T-helper 17 cell (primary cell): ENCODE data around the gene BICD1. TPM values are rescaled to one million over a fixed set of nuclear protein-coding genes. Genes with fewer than 3 reads are reported as not detected.

Experiments used
- ATAC-seq: fragments of 150-1000 bp; cut with Tn5 transposase; 2 replicates; pipeline ENCODE4 v1.10.0; 2021; ENCODE audit warnings: mild to moderate bottlenecking, moderate library complexity
- DNase-seq, 3 donors: peaks; one replicate each; pipeline versions ENCODE4 v3.0.0 to v3.0.0-alpha.2; 2020 to 2021
- H3K9me3 ChIP-seq: one replicate; pipeline ENCODE4 v1.7.0; 2013; ENCODE audit warnings: low read length, mild to moderate bottlenecking; ENCODE audit not compliant: control insufficient read depth, poor library complexity, severe bottlenecking
- H3K27ac Mint-ChIP-seq: one replicate; pipeline ENCODE4 v1.8.0; 2022; ENCODE audit warnings: mild to moderate bottlenecking, moderate library complexity, mixed read lengths
- H3K27me3 Mint-ChIP-seq: one replicate; pipeline ENCODE4 v1.8.0; 2022; ENCODE audit warnings: mixed read lengths
- H3K36me3 Mint-ChIP-seq: one replicate; pipeline ENCODE4 v1.8.0; 2022; ENCODE audit warnings: low read depth, mixed read lengths
- H3K4me1 Mint-ChIP-seq: one replicate; pipeline ENCODE4 v1.8.0; 2022; ENCODE audit warnings: mild to moderate bottlenecking, mixed read lengths
- H3K4me3 Mint-ChIP-seq: one replicate; pipeline ENCODE4 v1.8.0; 2022; ENCODE audit warnings: mild to moderate bottlenecking, moderate library complexity, mixed read lengths
- total RNA-seq, 4 donors: library from RNA in 2 of 4; stranded (reverse) in 2 of 4; gene quantifications; one replicate each; pipeline ENCODE4 v1.2.3 and lab custom pipeline; 2022 to 2026

BICD1 gene
- total RNA-seq, 2 donors from 2014 or later = 10.5 to 15.8 TPM

DNA sequence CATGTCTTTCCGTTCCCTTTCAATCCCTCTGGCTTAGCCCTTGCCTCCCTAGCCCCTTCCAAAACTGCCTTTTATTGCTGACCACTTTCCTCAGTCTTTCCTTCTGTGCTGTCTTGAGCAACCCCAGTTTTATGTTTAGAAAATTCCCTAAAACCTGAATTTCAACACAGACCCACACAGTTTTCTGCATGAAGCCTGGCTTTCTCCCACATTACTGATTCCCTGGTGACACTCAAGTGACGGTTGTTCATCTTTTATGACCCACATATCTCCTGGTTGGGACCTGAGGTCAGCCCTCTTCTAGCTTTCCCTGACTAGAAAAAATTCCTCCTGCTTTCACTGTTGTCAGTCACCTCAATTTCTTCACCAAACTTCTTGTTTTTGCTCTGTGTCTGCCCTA lies 313.7 kb downstream of the BICD1 start:
- DNase-seq (no peak), ATAC-seq (no peak)
- no peak overlapping the region for H3K4me3 Mint-ChIP-seq
- H3K27ac Mint-ChIP-seq = no peak overlapping the region
- peaks cover 37% of the 10 kb centered on the region for H3K27me3 Mint-ChIP-seq
- H3K9me3 ChIP-seq = no peaks in the 10 kb centered on the region
- peaks cover 5% of the 10 kb centered on the region for H3K36me3 Mint-ChIP-seq
- H3K4me1 Mint-ChIP-seq = peaks cover 2% of the 10 kb centered on the region

- no peak overlapping the region for H3K4me3 Mint-ChIP-seq
- no peak overlapping the region for H3K27ac Mint-ChIP-seq
- no peaks in the 10 kb centered on the region for H3K9me3 ChIP-seq
- peaks cover 2% of the 10 kb centered on the region for H3K4me1 Mint-ChIP-seq
- ATAC-seq (no peak), DNase-seq (no peak)
- H3K27me3 Mint-ChIP-seq = peaks cover 17% of the 10 kb centered on the region
- peaks cover 5% of the 10 kb centered on the region for H3K36me3 Mint-ChIP-seq
These were observed 316.9 kb downstream of the BICD1 start for GRCh38 chr12:32423559-32423958.

GRCh38 chr12:32431025-32431424 lies 324.4 kb downstream of the BICD1 start:
- no peaks in the 10 kb centered on the region for H3K9me3 ChIP-seq
- no peak for ATAC-seq
- DNase-seq = no peak
- Mint-ChIP-seq H3K4me1 (no peaks in the 10 kb centered on the region), H3K27ac (no peak overlapping the region), H3K27me3 (peaks cover 10% of the 10 kb centered on the region), H3K4me3 (no peak overlapping the region), H3K36me3 (no peaks in the 10 kb centered on the region)

Other genes starting within 250 kb of the BICD1 start
- gene RESF1, start 147.4 kb upstream of the BICD1 start, total RNA-seq = 100 to 1,000 TPM; 128 to 164 TPM